ENCODE measurements around the gene VSTM4.

VSTM4 gene

GRCh38 chr10:49118430-49119074, 3.2 kb upstream of the VSTM4 start:
- no peak for TF ChIP-seq CTCF (conservative IDR thresholded peaks at IDR 0.05; ENCODE audit: low read depth, low read length)
- no peak overlapping the region for H3K4me3 ChIP-seq (ENCODE audit: low read depth, low read length)
- no peak for DNase-seq (ENCODE audit: low read depth)

- H3K4me3 ChIP-seq (ENCODE audit: low read depth, low read length), result no peak overlapping the region
- no peak for TF ChIP-seq CTCF (conservative IDR thresholded peaks at IDR 0.05; ENCODE audit: low read depth, low read length)
- no peak for DNase-seq (ENCODE audit: low read depth)
Observed at GRCh38 chr10:49117376-49118070, 2.2 kb upstream of the VSTM4 start.

- TF ChIP-seq CTCF (conservative IDR thresholded peaks at IDR 0.05; ENCODE audit: low read depth, low read length), result no peak
- no peak for DNase-seq (ENCODE audit: low read depth)
- H3K4me3 ChIP-seq (ENCODE audit: low read depth, low read length), result no peak overlapping the region
Observed at GRCh38 chr10:49116509-49117375, 1.4 kb upstream of the VSTM4 start.

- DNase-seq (ENCODE audit: low read depth), result no peak
- no peak for TF ChIP-seq CTCF (conservative IDR thresholded peaks at IDR 0.05; ENCODE audit: low read depth, low read length)
- peak overlapping the region; percentile 36 for H3K4me3 ChIP-seq (ENCODE audit: low read depth, low read length)
Observed at GRCh38 chr10:49115796-49116508, 630 bp upstream of the VSTM4 start.

- H3K4me3 ChIP-seq (ENCODE audit: low read depth, low read length), result peak overlapping the region; percentile 67
- no peak for TF ChIP-seq CTCF (conservative IDR thresholded peaks at IDR 0.05; ENCODE audit: low read depth, low read length)
- peak; percentile 20 for DNase-seq (ENCODE audit: low read depth)
Observed at GRCh38 chr10:49114718-49115014, 656 bp downstream of the VSTM4 start.

GRCh38 chr10:49113741-49114141, 1.6 kb downstream of the VSTM4 start:
- no peak for TF ChIP-seq CTCF (conservative IDR thresholded peaks at IDR 0.05; ENCODE audit: low read depth, low read length)
- no peak overlapping the region for H3K4me3 ChIP-seq (ENCODE audit: low read depth, low read length)
- no peak for DNase-seq (ENCODE audit: low read depth)
